Hematopoietic multipotent progenitor cell treated with erythropoietin and hydrocortisone succinate and interleukin-3 and kit ligand, for 4 days (in vitro differentiated cells): ENCODE results near the gene KDELR1.
A peak's percentile ranks its signal among the peaks of the same experiment; 100 is the strongest.

Source experiments
- DNase-seq: peaks from one replicate; pipeline ENCODE4 v3.0.0-alpha.2; 2015

The KDELR1 gene

DNA sequence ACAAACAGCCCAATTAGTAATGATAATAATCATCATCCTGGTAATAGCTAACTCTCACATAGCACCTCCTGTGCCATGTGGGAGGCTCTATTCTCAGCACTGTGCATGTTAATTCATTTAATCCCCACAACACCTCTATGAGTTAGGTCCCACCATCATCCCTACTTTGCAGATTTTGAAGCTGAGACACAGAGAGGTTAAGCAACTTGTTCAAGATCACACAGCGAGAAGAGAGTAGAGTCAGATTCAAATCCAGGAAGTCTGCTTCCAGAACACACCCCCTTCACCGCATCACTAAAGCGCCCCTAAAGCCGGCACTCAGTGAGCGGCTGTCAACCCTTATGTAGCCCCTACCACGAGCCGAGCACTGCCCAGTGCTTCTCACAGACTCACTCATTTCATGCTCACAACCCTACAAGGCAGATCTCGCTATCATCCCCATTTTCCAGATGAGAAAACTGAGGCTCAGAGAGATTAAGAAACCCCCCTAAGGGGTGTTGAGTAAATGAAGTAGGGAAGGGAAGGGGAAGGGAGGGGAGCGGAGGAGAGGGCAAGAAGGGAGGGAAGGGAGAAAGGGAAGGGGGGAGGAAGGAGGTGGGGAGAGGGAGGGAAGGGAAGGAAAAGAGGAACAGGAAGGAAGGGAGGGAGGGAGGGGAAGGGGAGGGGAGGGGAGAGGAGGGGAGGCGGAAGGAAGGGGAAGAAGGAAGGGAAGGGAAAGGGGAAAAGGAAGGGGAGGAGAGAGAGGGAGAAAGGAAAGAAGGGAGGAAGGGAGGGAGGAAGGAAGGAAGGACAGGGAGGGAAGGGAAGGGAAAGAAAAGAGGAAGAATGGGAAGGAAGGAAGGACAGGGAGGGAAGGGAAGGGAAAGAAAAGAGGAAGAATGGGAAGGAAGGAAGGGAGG lies 49.6 kb downstream of the KDELR1 start:
- DNase-seq: no peak

DNA sequence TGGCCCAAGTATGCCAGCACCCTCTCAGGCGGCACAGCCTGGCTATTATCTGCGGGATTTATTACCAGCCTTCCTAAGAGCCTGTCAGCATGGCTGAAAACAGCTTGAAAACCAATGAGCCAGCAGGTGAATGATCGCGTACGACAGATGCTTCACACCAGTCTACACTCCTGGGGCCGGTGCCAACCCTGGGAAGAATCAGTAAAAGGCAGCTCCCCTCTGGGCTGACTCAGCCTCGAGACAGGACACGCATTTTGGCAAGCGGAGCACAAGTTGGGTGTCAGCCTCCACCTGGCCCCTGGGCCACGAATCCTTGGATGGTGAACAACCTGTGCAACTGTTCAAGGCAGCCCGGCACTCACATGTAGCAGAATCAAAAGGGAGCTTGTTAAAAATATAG lies 50.4 kb downstream of the KDELR1 start:
- no peak for DNase-seq

- DNase-seq: no peak
Measured at GRCh38 chr19:48338802-48339503, 52.4 kb downstream of the KDELR1 start.

DNA sequence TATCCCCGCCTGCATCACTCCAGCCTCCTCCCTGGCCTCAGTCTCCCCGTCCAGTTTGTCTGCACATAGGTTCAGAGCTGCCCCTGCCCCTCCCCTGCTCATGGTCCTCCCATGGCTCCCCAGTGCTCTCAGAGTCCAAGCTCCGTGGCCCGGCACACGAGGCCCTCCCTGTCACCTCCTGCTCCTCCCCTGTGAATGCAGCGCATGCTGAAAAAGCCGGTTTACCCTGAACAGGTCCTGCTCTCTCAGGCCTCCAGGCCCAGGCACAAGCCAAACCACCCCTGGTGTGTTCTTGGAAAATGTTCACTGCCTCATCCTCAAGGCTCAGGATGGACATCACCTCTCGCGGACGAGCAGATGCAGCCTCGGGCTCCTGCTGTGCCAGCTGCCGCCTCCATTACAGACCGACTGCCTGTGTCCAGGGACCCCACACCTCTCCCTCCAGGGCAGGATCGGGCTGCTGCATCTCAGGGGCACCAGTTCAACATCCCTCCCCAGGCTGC lies 53.0 kb downstream of the KDELR1 start:
- DNase-seq: no peak

DNA sequence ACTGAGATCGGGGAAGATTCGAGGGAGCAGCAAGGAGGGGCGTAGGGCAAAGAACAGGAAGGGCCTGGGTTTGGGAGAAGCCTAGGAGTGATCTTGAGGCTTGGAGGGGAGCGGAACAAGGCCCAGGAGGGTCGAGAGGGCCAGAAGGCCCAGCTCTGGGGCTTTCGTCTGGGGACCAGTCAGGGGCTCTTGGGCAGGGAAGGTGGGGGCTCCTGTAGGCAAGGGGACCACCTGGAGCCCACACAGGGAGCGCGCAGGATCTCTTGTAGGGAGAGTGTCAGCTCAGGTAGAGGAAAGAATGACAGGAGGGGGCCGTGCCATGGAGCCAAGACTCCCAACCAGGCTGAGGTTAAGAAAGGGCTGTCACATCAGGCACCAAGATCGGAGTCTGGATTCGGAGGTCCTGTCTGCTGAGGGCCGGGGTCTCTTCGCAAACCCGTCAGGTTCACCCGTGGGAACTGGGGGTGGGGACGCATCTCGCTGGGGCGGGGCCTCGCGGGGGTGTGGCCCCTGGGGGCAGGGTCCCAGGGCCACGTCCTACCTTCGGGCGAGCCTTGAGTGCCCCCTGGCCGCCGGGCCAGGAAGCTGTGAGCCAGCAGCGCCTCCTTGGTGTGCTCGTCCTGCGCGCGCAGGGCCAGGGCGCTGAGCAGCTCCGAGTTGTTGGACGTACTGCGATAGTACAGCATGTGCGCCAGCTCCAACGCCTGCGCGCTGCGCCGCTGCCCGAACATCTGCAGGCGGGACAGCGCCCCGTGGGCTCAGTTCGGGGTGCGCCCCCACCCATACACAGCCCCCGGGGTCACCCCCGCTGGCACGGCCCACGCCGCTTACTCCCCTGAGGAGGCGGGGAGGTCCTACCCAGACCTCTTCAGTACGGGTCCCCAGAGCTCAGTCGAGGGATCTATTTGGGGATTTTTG lies 57.6 kb downstream of the KDELR1 start:
- peak; percentile 98 for DNase-seq

GRCh38 chr19:48332662-48333466 lies 58.5 kb downstream of the KDELR1 start:
- DNase-seq: peak; percentile 100
